GM12864 (cell line): ENCODE measurements around the gene USPL1.

ENCODE experiments used
- DNase-seq: peaks from one replicate; pipeline ENCODE4 v3.0.0-alpha.2; 2011; ENCODE audit warnings: low read depth
- H3K4me3 ChIP-seq: 2 replicates; pipeline ENCODE4 v1.5.1; 2011; ENCODE audit warnings: mild to moderate bottlenecking, low read depth, low read length, control low read depth
- CTCF ChIP-seq: IDR thresholded peaks from 2 replicates; pipeline ENCODE4 v1.5.1; 2011; ENCODE audit warnings: low read depth, mild to moderate bottlenecking, moderate library complexity, low read length, control low read depth, inconsistent platforms; ENCODE audit errors: missing control alignments

The USPL1 gene

GRCh38 chr13:30700364-30700763 is 82.6 kb downstream of the USPL1 start:
- H3K4me3 ChIP-seq: no peak overlapping the region
- no peak for TF ChIP-seq CTCF
- no peak for DNase-seq

- H3K4me3 ChIP-seq: no peak overlapping the region
- TF ChIP-seq CTCF: no peak
- DNase-seq: no peak
These were observed 84.3 kb downstream of the USPL1 start for GRCh38 chr13:30702006-30702405.

GRCh38 chr13:30704596-30704995 is 86.9 kb downstream of the USPL1 start:
- no peak for DNase-seq
- TF ChIP-seq CTCF: no peak
- no peak overlapping the region for H3K4me3 ChIP-seq

- H3K4me3 ChIP-seq: no peak overlapping the region
- TF ChIP-seq CTCF: no peak
- no peak for DNase-seq
These were observed 88.0 kb downstream of the USPL1 start for GRCh38 chr13:30705680-30706079.

DNA sequence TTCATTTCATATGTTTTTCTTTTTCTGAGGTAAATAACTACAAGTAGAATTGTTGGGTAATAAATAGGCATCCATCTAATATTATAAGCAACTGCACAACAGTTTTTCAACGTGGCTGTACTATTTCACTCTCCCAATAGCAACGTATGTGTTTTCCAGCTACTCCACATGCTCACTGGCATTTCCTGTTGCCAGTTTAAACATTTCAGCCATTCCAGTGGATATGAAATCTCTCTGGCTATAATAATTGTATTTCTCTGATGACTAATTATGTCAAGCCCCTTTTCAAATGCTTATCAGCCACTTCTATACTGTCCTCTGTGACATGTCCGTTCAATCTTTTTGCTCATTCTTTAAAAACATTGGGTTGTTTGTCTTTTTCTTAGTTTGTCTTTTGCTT is 90.8 kb downstream of the USPL1 start:
- no peak for TF ChIP-seq CTCF
- no peak overlapping the region for H3K4me3 ChIP-seq
- no peak for DNase-seq
